ENCODE results near the gene STPG2.

STPG2 gene

DNA sequence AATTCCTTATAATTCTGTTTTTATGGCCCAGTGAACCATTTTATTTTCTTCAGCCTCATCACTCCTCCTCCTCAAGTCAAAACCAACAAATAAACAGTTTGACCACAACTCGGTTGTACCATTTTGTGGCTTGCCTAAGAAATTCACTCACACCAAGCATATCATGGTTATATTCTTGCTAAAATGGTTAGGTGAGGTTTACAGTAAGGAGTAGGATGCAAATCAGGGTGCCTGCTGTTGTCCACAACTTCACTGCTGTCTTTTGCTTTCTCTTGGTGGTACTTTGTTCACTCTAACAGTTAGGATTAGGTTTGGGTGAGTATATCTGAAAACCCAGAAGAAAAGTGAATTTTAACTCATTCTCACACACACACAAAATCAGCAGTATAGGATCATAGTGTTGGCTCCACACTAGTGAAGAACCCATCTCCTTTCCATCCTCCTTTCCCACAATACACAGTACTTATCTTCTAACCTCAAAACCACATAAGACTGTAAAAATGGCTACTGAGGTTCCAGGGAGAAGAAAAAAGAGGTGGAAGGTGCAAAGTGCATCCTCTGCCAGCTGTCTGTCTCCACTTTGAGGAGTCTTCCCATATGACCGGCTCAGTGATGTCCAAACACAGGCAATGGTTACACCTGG, 368.8 kb downstream of the STPG2 start:
- no peak overlapping the region for H3K4me3 ChIP-seq (ENCODE audit: insufficient read depth, low read depth, low read length, poor library complexity, severe bottlenecking)
- no peaks in the 10 kb centered on the region for H3K9me3 ChIP-seq (ENCODE audit: control insufficient read depth, low read length)
- no peak overlapping the region for H3K27ac ChIP-seq (ENCODE audit: insufficient read depth, low read length, poor library complexity, severe bottlenecking)
- H3K36me3 ChIP-seq (ENCODE audit: control insufficient read depth, insufficient read depth, low read length), result no peaks in the 10 kb centered on the region
- H3K27me3 ChIP-seq (replicated peaks; ENCODE audit: control insufficient read depth, insufficient read depth, low read length, poor library complexity, severe bottlenecking), result no peaks in the 10 kb centered on the region
- no peaks in the 10 kb centered on the region for H3K4me1 ChIP-seq (ENCODE audit: control insufficient read depth, insufficient read depth, low read length, poor library complexity, severe bottlenecking)
- no peak for DNase-seq

GRCh38 chr4:97770222-97770621, 373.1 kb downstream of the STPG2 start:
- Histone ChIP-seq H3K27me3 (replicated peaks; ENCODE audit: control insufficient read depth, insufficient read depth, low read length, poor library complexity, severe bottlenecking) (no peaks in the 10 kb centered on the region), H3K4me1 (ENCODE audit: control insufficient read depth, insufficient read depth, low read length, poor library complexity, severe bottlenecking) (no peaks in the 10 kb centered on the region), H3K9me3 (ENCODE audit: control insufficient read depth, low read length) (no peaks in the 10 kb centered on the region), H3K27ac (ENCODE audit: insufficient read depth, low read length, poor library complexity, severe bottlenecking) (no peak overlapping the region), H3K36me3 (ENCODE audit: control insufficient read depth, insufficient read depth, low read length) (no peaks in the 10 kb centered on the region), H3K4me3 (ENCODE audit: insufficient read depth, low read depth, low read length, poor library complexity, severe bottlenecking) (no peak overlapping the region)
- no peak for DNase-seq

- Histone ChIP-seq H3K4me3 (ENCODE audit: insufficient read depth, low read depth, low read length, poor library complexity, severe bottlenecking) (no peak overlapping the region), H3K4me1 (ENCODE audit: control insufficient read depth, insufficient read depth, low read length, poor library complexity, severe bottlenecking) (no peaks in the 10 kb centered on the region), H3K27me3 (replicated peaks; ENCODE audit: control insufficient read depth, insufficient read depth, low read length, poor library complexity, severe bottlenecking) (no peaks in the 10 kb centered on the region), H3K27ac (ENCODE audit: insufficient read depth, low read length, poor library complexity, severe bottlenecking) (no peak overlapping the region), H3K36me3 (ENCODE audit: control insufficient read depth, insufficient read depth, low read length) (no peaks in the 10 kb centered on the region), H3K9me3 (ENCODE audit: control insufficient read depth, low read length) (no peaks in the 10 kb centered on the region)
- DNase-seq, result no peak
These were observed 381.2 kb downstream of the STPG2 start for GRCh38 chr4:97762115-97762512.

- Histone ChIP-seq H3K4me3 (ENCODE audit: insufficient read depth, low read depth, low read length, poor library complexity, severe bottlenecking) (no peak overlapping the region), H3K27ac (ENCODE audit: insufficient read depth, low read length, poor library complexity, severe bottlenecking) (no peak overlapping the region), H3K27me3 (replicated peaks; ENCODE audit: control insufficient read depth, insufficient read depth, low read length, poor library complexity, severe bottlenecking) (no peaks in the 10 kb centered on the region), H3K36me3 (ENCODE audit: control insufficient read depth, insufficient read depth, low read length) (no peaks in the 10 kb centered on the region), H3K4me1 (ENCODE audit: control insufficient read depth, insufficient read depth, low read length, poor library complexity, severe bottlenecking) (no peaks in the 10 kb centered on the region), H3K9me3 (ENCODE audit: control insufficient read depth, low read length) (no peaks in the 10 kb centered on the region)
- no peak for DNase-seq
These were observed 381.7 kb downstream of the STPG2 start for GRCh38 chr4:97761445-97762114.

DNA sequence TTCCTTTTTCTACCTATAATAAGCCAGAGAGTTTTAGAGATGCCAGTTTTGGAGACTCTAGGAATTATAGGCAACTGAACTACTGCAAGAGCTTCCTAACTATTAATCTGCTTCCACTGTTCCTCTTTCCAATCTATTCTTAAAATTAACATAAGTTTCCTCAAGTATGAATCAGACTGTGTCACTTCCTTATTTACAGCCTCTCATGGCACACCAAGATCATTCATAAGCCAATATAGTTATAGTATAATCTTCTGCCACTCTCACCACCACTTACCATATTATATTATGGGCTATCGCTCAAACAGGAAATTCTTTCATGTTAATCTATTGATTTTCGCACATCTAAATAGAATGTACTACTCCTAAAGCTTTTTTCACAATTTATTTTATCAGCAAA, 383.5 kb downstream of the STPG2 start:
- H3K27ac ChIP-seq (ENCODE audit: insufficient read depth, low read length, poor library complexity, severe bottlenecking), result no peak overlapping the region
- H3K27me3 ChIP-seq (replicated peaks; ENCODE audit: control insufficient read depth, insufficient read depth, low read length, poor library complexity, severe bottlenecking), result no peaks in the 10 kb centered on the region
- DNase-seq, result no peak

GRCh38 chr4:97752599-97752998, 390.7 kb downstream of the STPG2 start:
- no peaks in the 10 kb centered on the region for H3K36me3 ChIP-seq (ENCODE audit: control insufficient read depth, insufficient read depth, low read length)
- no peak overlapping the region for H3K27ac ChIP-seq (ENCODE audit: insufficient read depth, low read length, poor library complexity, severe bottlenecking)
- no peaks in the 10 kb centered on the region for H3K4me1 ChIP-seq (ENCODE audit: control insufficient read depth, insufficient read depth, low read length, poor library complexity, severe bottlenecking)
- no peaks in the 10 kb centered on the region for H3K27me3 ChIP-seq (replicated peaks; ENCODE audit: control insufficient read depth, insufficient read depth, low read length, poor library complexity, severe bottlenecking)
- no peak overlapping the region for H3K4me3 ChIP-seq (ENCODE audit: insufficient read depth, low read depth, low read length, poor library complexity, severe bottlenecking)
- H3K9me3 ChIP-seq (ENCODE audit: control insufficient read depth, low read length), result no peaks in the 10 kb centered on the region
- DNase-seq, result no peak

More for the DNA sequence above, 383.5 kb downstream of the STPG2 start:
- no peaks in the 10 kb centered on the region for H3K4me1 ChIP-seq (ENCODE audit: control insufficient read depth, insufficient read depth, low read length, poor library complexity, severe bottlenecking)
- no peaks in the 10 kb centered on the region for H3K36me3 ChIP-seq (ENCODE audit: control insufficient read depth, insufficient read depth, low read length)
- no peak overlapping the region for H3K4me3 ChIP-seq (ENCODE audit: insufficient read depth, low read depth, low read length, poor library complexity, severe bottlenecking)
- no peaks in the 10 kb centered on the region for H3K9me3 ChIP-seq (ENCODE audit: control insufficient read depth, low read length)

GRCh38 chr4:97747945-97748344, 395.3 kb downstream of the STPG2 start:
- no peak for DNase-seq

GRCh38 chr4:97720869-97721432, 422.3 kb downstream of the STPG2 start:
- no peak overlapping the region for H3K4me3 ChIP-seq (ENCODE audit: insufficient read depth, low read depth, low read length, poor library complexity, severe bottlenecking)
- no peaks in the 10 kb centered on the region for H3K27me3 ChIP-seq (replicated peaks; ENCODE audit: control insufficient read depth, insufficient read depth, low read length, poor library complexity, severe bottlenecking)
- no peak for DNase-seq
- no peaks in the 10 kb centered on the region for H3K4me1 ChIP-seq (ENCODE audit: control insufficient read depth, insufficient read depth, low read length, poor library complexity, severe bottlenecking)
- H3K36me3 ChIP-seq (ENCODE audit: control insufficient read depth, insufficient read depth, low read length), result no peaks in the 10 kb centered on the region
- no peaks in the 10 kb centered on the region for H3K9me3 ChIP-seq (ENCODE audit: control insufficient read depth, low read length)
- H3K27ac ChIP-seq (ENCODE audit: insufficient read depth, low read length, poor library complexity, severe bottlenecking), result no peak overlapping the region

More at GRCh38 chr4:97747945-97748344, 395.3 kb downstream of the STPG2 start:
- Histone ChIP-seq H3K4me3 (ENCODE audit: insufficient read depth, low read depth, low read length, poor library complexity, severe bottlenecking) (no peak overlapping the region), H3K4me1 (ENCODE audit: control insufficient read depth, insufficient read depth, low read length, poor library complexity, severe bottlenecking) (no peaks in the 10 kb centered on the region), H3K27me3 (replicated peaks; ENCODE audit: control insufficient read depth, insufficient read depth, low read length, poor library complexity, severe bottlenecking) (no peaks in the 10 kb centered on the region), H3K36me3 (ENCODE audit: control insufficient read depth, insufficient read depth, low read length) (no peaks in the 10 kb centered on the region), H3K27ac (ENCODE audit: insufficient read depth, low read length, poor library complexity, severe bottlenecking) (no peak overlapping the region), H3K9me3 (ENCODE audit: control insufficient read depth, low read length) (no peaks in the 10 kb centered on the region)

DNA sequence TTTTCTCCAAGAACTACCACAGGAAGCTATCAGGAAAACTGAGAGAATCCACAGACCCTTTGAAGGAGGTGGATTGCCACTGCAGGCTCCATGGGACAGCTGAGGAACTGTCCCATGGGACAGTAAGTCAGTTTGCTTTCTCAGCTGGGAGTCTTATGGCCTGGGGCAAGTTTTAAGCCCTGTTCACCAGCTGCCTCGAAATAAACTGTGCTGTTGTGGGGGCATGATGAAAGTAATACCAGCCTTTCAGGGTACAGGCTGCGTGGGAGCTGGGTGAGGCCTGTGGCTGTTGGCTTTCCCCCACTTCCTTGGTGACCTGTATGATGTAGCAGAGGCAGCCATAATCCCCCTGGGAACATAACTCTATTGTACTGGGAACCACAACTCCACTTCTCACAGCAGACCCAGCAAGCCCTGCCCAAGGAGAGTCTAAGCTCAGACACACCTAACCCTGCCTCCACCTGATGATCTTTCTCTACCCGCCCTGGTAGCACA, 452.1 kb downstream of the STPG2 start:
- H3K4me1 ChIP-seq (ENCODE audit: control insufficient read depth, insufficient read depth, low read length, poor library complexity, severe bottlenecking), result no peaks in the 10 kb centered on the region
- no peaks in the 10 kb centered on the region for H3K9me3 ChIP-seq (ENCODE audit: control insufficient read depth, low read length)
- no peaks in the 10 kb centered on the region for H3K27me3 ChIP-seq (replicated peaks; ENCODE audit: control insufficient read depth, insufficient read depth, low read length, poor library complexity, severe bottlenecking)
- H3K4me3 ChIP-seq (ENCODE audit: insufficient read depth, low read depth, low read length, poor library complexity, severe bottlenecking), result no peak overlapping the region
- H3K36me3 ChIP-seq (ENCODE audit: control insufficient read depth, insufficient read depth, low read length), result no peaks in the 10 kb centered on the region
- no peak overlapping the region for H3K27ac ChIP-seq (ENCODE audit: insufficient read depth, low read length, poor library complexity, severe bottlenecking)
- no peak for DNase-seq

- no peaks in the 10 kb centered on the region for H3K36me3 ChIP-seq (ENCODE audit: control insufficient read depth, insufficient read depth, low read length)
- no peaks in the 10 kb centered on the region for H3K9me3 ChIP-seq (ENCODE audit: control insufficient read depth, low read length)
- no peaks in the 10 kb centered on the region for H3K4me1 ChIP-seq (ENCODE audit: control insufficient read depth, insufficient read depth, low read length, poor library complexity, severe bottlenecking)
- no peaks in the 10 kb centered on the region for H3K27me3 ChIP-seq (replicated peaks; ENCODE audit: control insufficient read depth, insufficient read depth, low read length, poor library complexity, severe bottlenecking)
- H3K27ac ChIP-seq (ENCODE audit: insufficient read depth, low read length, poor library complexity, severe bottlenecking), result no peak overlapping the region
- H3K4me3 ChIP-seq (ENCODE audit: insufficient read depth, low read depth, low read length, poor library complexity, severe bottlenecking), result no peak overlapping the region
- DNase-seq, result no peak
These were observed 472.5 kb downstream of the STPG2 start for GRCh38 chr4:97670703-97671269.
